HG03175 (cell line): Measurements from ENCODE around the gene SECTM1.

Experiments
- ATAC-seq: cut with Tn5 transposase; IDR thresholded peaks from one replicate; pipeline ENCODE4 v1.9.1; 2021; ENCODE audit warnings: mild to moderate bottlenecking, moderate library complexity; ENCODE audit not compliant: unreplicated experiment

The SECTM1 gene

DNA sequence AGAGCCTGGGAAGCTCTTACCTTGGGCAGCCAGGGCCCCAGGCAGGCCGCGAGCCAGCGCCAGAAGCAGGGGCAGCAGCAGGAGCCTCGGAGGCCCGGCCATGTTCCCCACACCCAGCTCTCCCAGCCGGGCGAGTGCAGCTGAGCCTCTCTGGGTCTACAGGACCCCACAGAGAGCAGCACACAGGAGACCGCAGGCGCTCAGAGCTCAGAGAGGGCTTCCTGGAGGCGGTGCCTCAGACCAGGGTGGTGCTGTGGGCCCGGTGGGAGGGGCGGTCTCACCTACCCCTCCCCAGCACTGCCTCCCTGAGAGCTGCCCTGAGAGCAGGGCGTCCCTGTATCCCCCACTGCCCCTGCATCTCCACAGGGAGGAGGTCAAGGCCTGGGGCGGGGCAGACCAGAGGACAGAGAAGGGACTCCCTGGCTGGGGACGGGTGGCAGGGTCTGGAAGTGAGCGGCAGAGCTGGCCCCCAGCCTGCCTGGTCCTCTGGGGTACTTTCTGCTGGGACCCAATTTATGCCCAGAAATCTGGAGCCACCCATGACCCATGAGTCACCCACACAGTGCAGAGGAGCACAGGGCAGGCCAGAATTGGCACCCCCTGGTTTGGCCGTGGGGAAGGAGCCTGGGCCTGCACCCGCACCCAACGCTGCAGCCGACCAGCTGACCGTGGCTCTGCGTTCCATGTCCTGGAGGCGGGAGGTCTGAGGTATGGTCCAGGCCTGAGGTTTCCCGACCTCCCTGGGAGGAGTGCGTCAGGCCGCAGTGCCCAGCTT lies 16.0 kb downstream of the SECTM1 start, which contains the start of gene CD7:
Gene CD7, minus strand, starts transcription at position 215 of the 775 bp plus-strand sequence. Its CDS starts 113 bp downstream, at position 102.
- ATAC-seq: no peak

DNA sequence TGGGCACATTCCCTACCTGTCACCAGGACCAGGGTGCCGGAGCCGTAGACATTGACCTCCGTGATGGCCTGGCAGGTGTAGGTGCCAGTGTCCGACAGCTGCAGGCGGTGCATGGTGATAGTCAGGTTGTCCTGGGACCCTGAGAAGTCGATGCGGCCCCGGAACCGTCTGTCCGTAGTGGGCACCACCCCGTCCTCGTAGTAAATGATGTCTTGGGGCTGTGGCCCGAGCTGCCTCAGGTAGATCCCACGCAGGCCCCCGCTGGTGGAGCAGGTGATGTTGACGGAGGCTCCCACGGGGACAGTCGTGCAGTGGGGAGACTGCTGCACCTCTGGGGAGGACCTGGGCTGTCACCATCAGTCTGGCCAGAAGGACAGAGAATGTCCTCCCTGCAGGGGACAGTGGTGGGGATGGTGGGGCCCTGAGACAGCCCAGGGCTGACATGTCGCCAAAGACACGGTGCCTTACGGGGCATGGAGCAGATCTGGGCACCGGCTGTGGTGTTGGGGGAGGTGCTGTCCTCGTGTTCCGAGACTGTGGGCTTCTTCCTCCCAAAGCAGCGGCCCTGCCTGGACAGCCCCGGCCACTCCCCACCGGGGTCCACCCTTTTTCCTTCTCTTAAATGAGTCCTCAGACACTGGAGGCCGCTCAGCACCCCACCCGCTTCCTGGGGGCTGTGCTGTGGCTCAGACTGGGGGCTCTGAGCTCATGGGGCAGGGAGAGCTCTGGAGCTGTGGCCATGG lies 16.7 kb downstream of the SECTM1 start:
- ATAC-seq: no peak

DNA sequence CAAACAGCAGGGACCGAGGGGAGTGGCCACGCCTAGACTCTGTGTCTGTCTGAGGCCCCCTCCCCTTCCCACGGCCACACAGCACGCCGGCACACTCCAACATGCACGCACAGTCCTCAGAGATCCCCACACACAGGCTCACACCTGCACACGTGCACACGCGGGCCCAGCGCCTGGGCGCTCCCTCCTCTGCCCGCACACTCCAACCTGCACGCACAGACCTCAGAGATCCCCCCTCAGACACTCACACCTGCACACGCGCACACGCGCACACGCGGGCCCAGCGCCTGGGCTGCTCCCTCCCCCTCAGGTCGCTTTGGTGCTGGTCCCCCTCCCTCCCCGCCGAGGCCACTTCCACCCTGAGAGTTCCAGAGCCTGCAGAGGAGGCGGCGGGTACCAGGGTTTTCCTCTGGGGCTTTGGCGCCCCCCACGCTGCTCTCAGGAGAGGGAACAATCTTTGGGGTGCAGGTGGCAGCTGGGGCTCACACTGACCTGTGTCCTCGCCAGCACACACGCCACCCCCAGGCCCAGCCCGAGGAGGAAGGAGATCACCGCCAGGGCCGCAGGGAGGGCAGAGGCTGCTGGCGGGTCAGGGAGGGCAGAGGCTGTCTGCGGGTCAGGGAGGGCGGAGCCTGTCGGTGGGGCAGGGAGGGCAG lies 17.7 kb downstream of the SECTM1 start:
- no peak for ATAC-seq

DNA sequence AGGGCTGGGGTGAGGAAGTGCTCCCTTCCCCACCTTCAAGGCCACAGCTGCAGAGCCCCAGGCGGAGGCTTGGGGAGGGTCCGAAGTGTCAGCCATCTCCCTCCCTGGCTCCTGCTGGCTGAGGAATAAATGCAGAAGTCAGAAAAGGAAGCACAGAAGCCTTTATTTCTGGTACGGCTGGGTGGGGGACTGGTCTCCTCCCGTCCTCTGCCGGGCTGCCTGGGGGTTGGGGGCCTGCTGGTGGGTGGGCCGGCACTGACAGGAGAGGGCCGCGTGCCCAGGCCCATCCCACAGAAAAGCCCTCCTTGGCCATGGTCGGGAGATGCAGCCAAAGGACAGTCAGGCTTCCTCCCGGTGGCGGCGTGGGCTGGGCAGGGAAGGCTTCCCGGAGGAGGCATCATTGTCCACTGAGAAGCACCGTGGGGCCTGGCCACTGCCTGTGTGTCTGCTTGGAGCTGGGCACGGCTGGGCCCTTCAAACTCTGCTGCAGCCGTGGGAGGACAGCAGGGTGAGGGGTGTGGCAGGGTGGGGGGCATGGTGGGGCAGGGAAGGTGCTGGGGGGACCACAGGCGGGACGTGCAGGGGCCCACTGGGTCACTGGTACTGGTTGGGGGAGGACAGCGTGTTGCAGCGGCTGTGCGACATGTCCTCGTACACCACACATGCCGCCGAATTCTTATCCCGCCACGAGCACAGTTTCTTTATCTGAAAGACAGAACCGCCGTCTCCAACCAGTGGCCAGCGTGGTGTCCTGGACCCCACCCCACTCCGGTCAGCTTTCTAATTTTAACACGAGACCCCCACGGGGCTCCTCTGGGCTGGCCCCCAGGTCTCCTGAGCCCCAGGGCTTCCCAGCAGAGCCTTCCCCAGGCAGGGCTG lies 18.6 kb downstream of the SECTM1 start:
- no peak for ATAC-seq

DNA sequence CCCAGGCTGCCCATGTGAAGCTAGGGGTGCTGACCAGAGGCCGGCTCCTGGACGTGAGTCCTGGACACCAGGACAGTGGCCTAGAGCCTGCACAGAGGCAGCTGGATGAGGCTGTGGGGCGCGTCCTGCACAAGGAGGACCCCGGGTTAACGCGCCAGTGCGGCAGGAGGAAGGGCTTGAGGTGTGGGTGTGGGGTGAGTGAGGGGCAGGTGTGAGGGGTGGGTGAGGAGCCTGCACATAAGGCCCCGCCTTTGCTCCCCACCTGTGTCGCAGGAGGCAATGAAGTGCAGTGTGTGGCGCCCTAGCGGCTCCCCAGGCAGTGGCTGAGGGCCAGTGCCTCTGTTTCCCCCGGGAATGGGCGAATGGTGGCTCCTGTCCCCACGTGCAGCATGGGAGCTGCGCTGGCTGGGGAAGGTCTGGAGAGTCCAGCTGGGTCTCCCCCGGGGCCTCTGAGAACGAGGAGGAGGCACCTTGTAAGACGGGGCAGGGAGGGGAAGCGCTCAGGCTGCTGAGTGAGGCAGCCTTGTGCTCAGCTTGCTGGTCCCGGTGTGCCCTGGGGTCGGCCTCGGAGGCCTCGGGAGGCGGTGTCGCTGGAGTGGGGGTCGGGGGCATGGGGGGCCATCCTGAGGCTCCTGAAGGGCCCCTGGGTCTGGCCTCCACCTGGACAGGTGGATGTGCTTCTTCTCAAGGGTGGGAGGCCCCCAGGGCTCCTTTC lies 19.4 kb downstream of the SECTM1 start:
- no peak for ATAC-seq

DNA sequence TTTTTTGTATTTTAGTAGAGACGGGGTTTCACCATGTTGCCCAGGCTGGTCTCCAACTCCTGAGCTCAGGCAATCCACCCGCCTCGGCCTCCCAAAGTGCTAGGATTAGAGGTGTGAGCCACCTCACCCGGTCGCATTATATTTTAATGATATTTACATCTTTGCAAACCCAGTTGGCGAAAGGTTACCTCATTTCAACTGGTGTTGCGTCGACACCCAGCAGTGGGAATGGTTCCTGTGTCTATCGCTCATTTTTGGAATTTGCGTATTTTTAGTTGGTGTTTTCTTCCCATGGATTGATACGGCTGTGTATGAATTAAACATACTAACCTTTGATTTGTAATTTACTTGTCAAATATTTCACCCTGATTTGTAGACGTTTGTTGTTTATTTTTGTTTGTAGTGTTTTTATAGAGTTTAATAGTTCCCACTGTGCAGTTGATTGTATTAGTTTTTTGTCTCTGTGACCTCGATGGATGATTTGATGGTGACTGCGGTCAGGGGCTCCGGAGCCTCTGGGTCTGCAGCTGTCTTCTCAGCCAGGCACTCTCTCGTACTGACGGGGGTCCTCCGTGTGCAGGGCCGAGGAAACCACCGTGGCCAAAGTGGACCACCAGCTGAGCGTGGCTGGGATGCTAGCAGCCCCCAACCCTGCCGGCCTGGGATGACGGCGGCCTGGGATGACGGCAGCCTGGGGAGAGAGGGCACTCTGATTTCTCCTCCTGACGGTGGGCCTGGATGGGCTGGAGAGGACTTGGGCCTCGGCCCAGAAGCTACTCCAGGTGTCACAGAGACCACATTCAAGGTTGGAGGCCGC lies 20.2 kb downstream of the SECTM1 start:
- ATAC-seq: no peak

DNA sequence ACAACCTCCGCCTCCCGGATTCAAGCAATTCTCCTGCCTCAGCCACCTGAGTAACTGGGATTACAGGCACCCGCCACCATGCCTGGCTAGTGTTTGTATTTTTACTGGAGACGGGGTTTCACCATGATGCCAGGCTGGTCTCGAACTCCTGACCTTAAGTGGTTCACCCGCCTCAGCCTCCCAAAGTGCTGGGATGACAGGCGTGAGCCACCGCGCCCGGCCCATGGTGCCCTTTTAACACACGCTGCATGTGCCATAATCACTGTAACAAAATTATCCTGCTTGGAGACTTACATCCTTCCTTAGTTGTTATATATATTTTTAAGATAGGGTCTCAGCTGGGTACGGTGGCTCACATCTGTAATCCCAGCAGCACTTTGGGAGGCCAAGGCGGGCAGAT lies 21.6 kb downstream of the SECTM1 start:
- ATAC-seq: no peak

DNA sequence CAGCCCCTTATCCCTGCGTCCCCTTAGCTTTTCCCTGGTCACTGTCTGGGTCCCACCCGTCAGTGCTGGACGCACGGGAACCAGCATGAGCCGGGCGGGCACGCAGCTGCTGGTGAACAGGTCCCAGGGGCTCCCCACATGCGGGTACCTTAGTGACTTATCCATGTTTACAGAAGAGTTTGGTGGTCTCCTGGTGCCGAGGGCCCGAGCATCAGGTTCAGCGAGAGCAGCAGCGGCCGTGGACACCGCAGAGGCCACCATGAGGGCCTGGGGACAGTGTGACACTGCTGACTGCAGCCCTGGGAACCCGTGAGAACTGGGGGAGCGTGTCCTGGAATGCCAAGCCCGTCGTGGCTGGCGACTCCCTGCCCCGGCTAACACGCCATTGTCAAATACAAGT lies 22.7 kb downstream of the SECTM1 start:
- ATAC-seq: no peak

DNA sequence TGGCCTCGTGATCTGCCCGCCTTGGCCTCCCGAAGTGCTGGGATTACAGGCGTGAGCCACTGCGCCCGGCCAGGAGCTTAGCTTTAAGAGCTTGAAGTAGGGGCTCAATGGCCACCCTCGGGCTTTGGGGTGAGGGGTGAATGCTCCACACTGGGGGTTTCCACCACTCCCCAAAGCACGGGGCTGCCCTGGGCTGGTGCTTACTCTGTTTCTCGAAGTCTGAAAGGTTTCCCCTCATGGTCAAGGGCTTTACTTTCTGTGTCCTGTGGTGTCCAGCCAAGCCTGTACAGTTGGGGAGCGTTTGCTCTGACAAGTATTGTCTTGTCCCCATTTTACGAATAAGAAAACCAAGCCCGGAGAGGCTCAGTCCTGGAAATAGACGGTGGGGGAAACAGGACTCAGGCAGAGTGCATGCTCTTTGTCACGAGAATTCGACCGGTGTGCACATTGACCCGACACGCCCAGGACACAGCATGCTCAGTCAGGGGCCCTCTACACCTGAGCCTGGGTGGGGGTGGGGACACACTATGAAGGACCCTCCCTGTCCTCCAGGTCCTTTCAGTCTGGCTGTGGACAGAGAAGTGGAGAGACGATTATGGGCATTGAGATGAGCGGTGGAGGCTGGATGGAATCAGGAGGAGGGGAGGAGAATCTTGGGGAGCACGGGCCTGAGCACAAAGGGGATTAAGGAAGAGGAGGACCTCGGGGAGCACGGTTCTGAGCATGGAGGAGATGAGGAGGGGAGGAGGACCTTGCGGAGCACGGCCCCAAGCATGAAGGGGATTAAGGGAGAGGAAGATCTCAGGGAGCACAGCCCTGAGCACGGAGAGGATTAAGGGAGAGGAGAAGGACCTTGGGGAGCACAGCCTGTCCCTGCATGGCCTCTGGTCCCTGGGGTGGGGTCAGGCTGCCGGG lies 23.7 kb downstream of the SECTM1 start:
- no peak for ATAC-seq

DNA sequence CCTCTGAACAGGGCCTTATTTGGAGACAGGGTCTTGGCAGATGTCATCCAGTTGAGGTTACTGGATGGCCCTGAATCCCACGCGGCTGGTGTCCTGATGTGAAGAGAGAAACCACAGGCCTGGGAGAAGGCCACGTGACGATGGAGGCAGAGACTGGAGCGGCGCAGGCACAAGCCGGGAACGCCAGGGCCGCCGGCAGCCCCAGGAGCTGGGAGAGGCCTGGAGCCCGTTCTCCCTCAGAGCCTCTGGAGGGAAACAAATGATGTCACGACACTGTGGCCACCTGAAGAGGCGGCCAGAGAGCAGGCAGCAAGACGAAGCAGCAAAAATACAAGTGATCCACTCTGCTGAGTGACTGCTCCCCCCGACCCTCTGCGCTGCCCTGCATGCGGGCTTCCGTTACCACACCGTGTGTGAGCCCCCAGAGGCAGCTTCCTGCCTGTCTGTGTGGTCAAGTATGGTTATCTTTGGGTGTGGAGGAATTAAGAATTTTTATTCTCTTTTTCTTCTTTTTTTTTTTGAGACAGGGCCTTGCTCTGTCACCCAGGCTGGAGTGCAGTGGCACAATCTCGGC lies 27.8 kb downstream of the SECTM1 start:
- ATAC-seq: no peak

DNA sequence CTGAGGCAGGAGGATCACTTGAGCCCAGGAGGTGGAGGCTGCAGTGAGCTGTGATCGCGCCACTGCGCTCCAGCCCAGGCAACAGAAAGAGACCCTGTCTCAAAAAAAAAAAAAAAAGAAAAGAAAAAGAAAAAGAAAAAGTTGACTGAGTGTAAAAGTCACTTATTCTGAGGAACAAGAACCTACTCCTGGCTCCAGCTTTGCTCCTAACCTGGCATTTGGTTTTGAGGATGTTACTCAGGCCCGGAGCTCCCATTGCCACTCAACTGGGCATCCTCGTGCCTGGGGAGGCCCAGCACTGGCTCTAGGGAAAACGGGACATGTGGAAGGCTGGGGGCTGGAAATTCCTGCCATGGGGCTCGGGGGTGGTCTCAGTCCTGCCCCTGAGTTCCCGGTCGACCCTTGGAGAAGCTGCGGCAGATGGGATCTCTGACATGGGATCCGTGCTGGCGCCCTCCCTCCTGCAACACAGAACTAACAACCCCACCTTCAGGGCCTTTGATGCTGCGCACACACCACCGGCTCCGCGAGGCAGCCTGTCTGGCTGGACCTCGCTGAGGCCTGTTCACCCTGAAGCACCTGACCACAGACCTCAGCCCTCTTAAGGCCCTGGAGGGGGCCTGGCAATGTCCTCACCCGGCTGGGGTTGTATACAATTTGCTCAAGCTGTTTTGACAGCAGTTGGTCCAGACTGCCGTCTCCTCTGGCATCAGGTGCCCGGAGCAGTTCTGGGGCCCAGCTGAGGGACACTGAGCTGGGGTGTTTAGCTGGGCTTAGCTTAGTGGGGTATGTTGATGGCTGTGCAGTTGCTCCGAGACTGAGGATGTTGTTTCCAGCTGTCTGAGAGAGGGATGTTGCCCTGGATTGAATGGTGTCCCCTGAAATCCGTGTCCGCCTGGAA lies 28.5 kb downstream of the SECTM1 start:
- ATAC-seq: no peak

DNA sequence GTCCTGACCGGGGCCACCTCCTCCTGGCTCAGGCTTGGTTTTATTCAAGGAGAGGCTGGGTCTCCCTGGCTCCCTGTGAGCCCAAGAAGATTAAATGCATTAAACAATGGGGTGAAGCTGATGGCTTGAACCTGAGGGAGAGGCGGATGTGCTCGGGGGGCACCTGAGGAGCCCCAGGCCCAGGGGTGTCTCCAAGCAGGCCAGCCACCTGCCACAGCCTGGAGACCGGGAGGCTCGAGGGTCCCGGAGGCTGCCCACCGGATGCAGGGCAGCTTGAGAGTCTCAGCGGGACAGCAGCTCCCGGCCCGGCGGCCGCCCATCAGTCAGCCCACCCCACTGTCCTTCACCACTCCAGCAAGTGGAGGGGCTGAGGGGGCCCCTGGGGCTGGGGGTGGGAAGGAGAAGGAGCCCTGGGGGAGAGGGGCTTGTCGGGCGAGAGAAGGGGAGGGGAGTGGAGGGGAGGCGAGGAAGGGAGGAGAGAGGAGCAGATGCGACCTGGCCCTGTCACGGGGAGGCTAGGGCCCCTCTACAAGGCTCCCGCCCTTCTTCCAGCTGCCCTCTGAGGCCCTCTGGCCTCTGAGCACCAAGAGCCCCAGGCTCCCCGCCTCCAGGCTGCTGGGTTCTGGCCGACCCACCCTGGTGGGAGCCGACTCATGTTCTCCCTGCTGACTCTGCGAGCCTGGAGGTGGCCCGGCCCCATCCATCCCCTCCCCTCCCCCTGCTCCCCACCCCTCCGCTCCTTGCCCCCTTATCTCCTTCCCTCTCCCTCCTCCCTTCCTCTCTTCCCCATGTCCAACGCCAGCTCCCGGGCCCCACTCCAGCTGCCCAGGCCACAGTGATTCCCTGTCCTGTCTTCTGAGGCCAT lies 29.4 kb downstream of the SECTM1 start:
- ATAC-seq: no peak

DNA sequence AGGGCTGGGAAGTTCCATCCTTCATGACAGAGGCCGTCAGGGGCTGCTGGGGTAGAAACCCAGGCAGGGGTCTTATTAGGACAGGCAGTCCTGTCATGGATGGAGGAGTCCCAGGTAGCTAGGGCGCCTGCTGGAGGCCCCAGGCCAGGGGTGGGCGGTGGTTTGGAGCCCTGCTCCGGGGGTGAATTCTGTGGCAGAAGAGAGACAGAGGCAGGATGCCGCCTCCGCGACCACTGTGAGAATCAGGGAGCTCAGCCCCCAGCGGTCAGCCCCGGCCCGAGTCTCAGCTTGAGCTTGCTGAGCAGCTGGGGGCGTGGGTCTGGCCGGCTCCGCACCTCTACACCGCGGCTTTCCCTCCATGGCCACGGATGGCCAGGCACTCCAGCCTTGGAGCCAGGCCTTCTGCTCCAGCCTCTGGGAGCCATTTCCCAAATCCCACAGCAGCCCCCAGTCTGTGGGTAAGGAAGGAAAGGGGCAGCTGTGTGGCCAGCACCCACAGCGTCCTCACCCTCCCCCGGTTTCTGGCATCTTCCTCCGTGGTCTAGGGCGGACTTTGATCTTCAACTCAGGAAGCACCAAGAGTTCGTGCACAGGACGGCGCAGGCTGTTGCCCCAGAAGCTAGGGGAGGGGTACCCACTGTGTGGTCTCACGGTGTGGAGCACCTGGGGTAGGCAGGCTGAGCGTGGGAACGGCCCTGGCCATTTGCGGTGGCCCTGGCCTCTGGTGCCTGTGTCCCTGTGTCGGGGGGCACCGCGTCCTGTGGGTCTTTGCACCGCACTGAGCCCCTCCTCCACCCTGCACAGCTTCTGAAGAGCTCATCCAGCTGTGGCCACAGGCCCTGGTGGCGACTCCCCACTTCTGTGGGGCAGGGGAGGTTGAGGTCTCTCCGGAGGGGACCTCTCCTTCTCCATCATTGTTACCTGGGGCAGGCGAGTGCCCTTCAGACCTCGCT lies 30.3 kb downstream of the SECTM1 start:
- no peak for ATAC-seq

DNA sequence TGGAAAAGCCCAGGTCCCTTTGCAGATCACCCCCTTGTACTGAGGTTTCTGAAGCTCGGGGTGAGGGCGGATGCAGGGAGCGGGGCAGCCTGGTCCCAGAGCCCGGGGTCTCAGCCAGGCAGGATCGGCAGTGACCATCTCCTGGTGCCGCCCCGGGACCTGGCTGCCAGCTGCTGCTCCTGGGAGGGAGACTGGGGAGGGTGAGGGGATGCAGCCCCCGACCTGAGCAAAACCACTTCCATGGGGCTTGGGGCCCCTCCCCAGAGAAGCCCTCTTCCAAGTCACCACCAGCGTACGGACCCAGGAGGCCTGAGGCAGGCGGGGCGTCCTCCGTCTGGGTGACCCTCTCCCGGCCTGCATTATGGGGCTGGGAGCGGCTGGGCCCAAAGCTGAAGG lies 31.0 kb downstream of the SECTM1 start:
- no peak for ATAC-seq
